ENCODE data around the gene YTHDF1. TPM values are rescaled to one million over a fixed set of nuclear protein-coding genes. Genes with fewer than 3 reads are reported as not detected.

YTHDF1 gene
- total RNA-seq, 1 donor from 2014 or later: 44.9 TPM

DNA sequence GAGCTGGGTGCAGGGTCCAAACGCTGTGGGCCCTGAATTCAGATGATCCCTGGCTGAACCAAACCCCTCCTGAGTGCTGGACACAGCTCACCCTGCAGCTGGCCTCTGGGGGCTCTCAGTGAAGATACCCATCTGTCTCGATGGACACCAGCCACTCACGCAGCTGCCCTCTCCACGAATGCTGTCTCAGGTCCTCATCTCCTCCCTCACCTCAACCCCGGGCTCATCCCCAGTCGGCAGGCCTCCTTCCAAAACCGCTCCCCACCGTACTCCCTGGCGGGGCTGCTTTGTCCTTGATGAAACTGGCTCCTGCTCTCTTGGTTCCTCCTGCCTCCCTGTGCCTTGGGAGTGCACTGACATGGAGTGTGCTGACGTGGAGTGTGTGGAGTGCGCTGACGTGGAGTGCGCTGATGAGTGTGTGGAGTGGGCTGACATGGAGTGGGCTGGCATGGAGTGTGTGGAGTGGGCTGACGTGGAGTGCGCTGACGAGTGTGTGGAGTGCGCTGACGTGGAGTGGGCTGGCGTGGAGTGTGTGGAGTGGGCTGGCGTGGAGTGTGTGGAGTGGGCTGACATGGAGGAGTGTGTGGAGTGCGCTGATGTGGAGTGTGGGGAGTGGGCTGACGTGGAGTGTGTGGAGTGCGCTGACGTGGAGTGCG is 4.1 kb upstream of the YTHDF1 start:
- Mint-ChIP-seq H3K27me3 (ENCODE audit: unreplicated experiment) (peaks cover 9% of the 10 kb centered on the region), H3K36me3 (ENCODE audit: unreplicated experiment) (no peaks in the 10 kb centered on the region), H3K4me3 (ENCODE audit: unreplicated experiment) (no peak overlapping the region), H3K9me3 (ENCODE audit: unreplicated experiment) (no peaks in the 10 kb centered on the region), H3K4me1 (ENCODE audit: unreplicated experiment) (peaks cover 28% of the 10 kb centered on the region), H3K27ac (ENCODE audit: unreplicated experiment) (no peak overlapping the region)
- DNase-seq (ENCODE audit: extremely low spot score, unreplicated experiment): no peak
- TF ChIP-seq, protein P1, sequence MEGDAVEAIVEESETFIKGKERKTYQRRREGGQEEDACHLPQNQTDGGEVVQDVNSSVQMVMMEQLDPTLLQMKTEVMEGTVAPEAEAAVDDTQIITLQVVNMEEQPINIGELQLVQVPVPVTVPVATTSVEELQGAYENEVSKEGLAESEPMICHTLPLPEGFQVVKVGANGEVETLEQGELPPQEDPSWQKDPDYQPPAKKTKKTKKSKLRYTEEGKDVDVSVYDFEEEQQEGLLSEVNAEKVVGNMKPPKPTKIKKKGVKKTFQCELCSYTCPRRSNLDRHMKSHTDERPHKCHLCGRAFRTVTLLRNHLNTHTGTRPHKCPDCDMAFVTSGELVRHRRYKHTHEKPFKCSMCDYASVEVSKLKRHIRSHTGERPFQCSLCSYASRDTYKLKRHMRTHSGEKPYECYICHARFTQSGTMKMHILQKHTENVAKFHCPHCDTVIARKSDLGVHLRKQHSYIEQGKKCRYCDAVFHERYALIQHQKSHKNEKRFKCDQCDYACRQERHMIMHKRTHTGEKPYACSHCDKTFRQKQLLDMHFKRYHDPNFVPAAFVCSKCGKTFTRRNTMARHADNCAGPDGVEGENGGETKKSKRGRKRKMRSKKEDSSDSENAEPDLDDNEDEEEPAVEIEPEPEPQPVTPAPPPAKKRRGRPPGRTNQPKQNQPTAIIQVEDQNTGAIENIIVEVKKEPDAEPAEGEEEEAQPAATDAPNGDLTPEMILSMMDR (IDR thresholded peaks at IDR 0.05): no peak

GRCh38 chr20:63219447-63219821 is 3.5 kb upstream of the YTHDF1 start:
- Mint-ChIP-seq H3K27me3 (ENCODE audit: unreplicated experiment) (peaks cover 9% of the 10 kb centered on the region), H3K4me1 (ENCODE audit: unreplicated experiment) (peaks cover 28% of the 10 kb centered on the region), H3K27ac (ENCODE audit: unreplicated experiment) (no peak overlapping the region), H3K9me3 (ENCODE audit: unreplicated experiment) (no peaks in the 10 kb centered on the region), H3K4me3 (ENCODE audit: unreplicated experiment) (no peak overlapping the region), H3K36me3 (ENCODE audit: unreplicated experiment) (peaks cover 1% of the 10 kb centered on the region)
- no peak for DNase-seq (ENCODE audit: extremely low spot score, unreplicated experiment)
- TF ChIP-seq, protein P1 (IDR thresholded peaks at IDR 0.05): no peak

- Mint-ChIP-seq H3K4me1 (ENCODE audit: unreplicated experiment) (peaks cover 28% of the 10 kb centered on the region), H3K36me3 (ENCODE audit: unreplicated experiment) (peaks cover 7% of the 10 kb centered on the region), H3K27ac (ENCODE audit: unreplicated experiment) (no peak overlapping the region), H3K4me3 (ENCODE audit: unreplicated experiment) (no peak overlapping the region), H3K9me3 (ENCODE audit: unreplicated experiment) (no peaks in the 10 kb centered on the region), H3K27me3 (ENCODE audit: unreplicated experiment) (peaks cover 9% of the 10 kb centered on the region)
- TF ChIP-seq, protein P1 (IDR thresholded peaks at IDR 0.05): no peak
- DNase-seq (ENCODE audit: extremely low spot score, unreplicated experiment): no peak
Measured at GRCh38 chr20:63218701-63219446, 2.9 kb upstream of the YTHDF1 start.

GRCh38 chr20:63217706-63218105 is 1.8 kb upstream of the YTHDF1 start:
- Mint-ChIP-seq H3K4me1 (ENCODE audit: unreplicated experiment) (peaks cover 29% of the 10 kb centered on the region), H3K36me3 (ENCODE audit: unreplicated experiment) (peaks cover 14% of the 10 kb centered on the region), H3K27ac (ENCODE audit: unreplicated experiment) (no peak overlapping the region), H3K4me3 (ENCODE audit: unreplicated experiment) (no peak overlapping the region), H3K9me3 (ENCODE audit: unreplicated experiment) (no peaks in the 10 kb centered on the region), H3K27me3 (ENCODE audit: unreplicated experiment) (peaks cover 9% of the 10 kb centered on the region)
- TF ChIP-seq, protein P1 (IDR thresholded peaks at IDR 0.05): no peak
- no peak for DNase-seq (ENCODE audit: extremely low spot score, unreplicated experiment)

DNA sequence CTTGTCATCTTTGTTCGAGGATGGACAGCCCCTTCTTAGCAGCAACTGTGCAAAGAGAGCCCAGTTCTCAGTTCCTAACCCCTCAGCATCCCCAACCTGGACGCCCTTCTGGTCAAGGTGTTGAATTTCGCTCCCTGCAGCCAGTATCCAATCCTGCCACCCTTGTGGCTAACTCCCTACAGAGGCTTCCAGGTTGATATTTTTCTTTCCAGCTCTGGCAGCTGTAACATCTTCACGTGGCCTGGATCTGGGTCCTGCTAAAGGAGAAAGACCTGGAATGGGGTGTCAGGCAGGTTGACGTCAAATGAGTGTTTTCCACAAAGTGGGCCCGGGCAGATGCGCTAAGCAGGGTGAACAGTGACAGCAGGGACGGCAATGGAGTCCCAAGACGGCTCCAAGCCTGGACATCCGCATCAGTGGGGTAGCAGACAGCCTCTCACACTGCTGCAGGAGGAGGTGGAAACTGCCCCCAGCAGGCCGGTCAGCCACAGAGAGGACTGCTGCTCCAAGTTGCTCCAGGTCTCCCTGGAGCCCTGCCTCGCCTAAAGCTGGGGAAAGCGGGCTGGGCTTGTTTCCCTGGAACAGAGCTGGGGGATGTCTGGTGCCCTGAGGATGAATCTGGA is 1.0 kb upstream of the YTHDF1 start:
- H3K4me1 Mint-ChIP-seq (ENCODE audit: unreplicated experiment): peaks cover 33% of the 10 kb centered on the region
- H3K27ac Mint-ChIP-seq (ENCODE audit: unreplicated experiment): peak overlapping the region; percentile 76
- H3K27me3 Mint-ChIP-seq (ENCODE audit: unreplicated experiment): peaks cover 9% of the 10 kb centered on the region
- peaks cover 20% of the 10 kb centered on the region for H3K36me3 Mint-ChIP-seq (ENCODE audit: unreplicated experiment)
- no peaks in the 10 kb centered on the region for H3K9me3 Mint-ChIP-seq (ENCODE audit: unreplicated experiment)
- no peak for DNase-seq (ENCODE audit: extremely low spot score, unreplicated experiment)
- TF ChIP-seq, protein P1 (IDR thresholded peaks at IDR 0.05): no peak
- peak overlapping the region; percentile 79 for H3K4me3 Mint-ChIP-seq (ENCODE audit: unreplicated experiment)

Data from osteocyte (in vitro differentiated cells).